Measurements from ENCODE around the gene VPS50. TPM values are rescaled to one million over a fixed set of nuclear protein-coding genes. Genes with fewer than 3 reads are reported as not detected.

VPS50 gene
- total RNA-seq, 2 donors from 2014 or later = 23.4 to 25.7 TPM

GRCh38 chr7:93262535-93262934 lies 30.4 kb downstream of the VPS50 start:
- Mint-ChIP-seq H3K4me1 (ENCODE audit: low read depth) (no peaks in the 10 kb centered on the region), H3K27ac (no peak overlapping the region), H3K27me3 (ENCODE audit: low read depth) (no peaks in the 10 kb centered on the region), H3K9me3 (no peaks in the 10 kb centered on the region), H3K4me3 (no peak overlapping the region), H3K36me3 (ENCODE audit: insufficient read depth in 2 of 2) (no peaks in the 10 kb centered on the region)
- DNase-seq = no peak
- ATAC-seq (replicated peaks in 1 of 2) = no peak

DNA sequence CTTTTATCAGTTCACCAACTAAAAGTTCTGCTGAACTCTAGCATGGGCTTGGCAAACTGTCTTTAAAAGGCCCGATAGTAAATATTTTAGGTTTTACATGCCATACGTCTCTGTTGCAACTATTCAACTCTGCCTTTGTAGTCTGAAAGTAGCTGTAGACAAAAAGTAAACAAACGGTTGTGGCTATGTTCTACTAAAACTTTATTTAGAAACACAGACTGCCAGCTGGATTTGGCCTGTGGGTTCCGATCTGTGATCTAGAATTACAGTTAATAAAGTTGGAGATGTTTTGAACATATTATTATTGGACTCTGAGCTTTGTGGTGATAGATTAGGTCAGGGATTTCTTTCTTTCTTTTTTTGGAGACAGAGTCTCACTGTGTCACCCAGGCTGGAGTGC lies 33.1 kb downstream of the VPS50 start:
- H3K9me3 Mint-ChIP-seq = no peaks in the 10 kb centered on the region
- H3K27me3 Mint-ChIP-seq (ENCODE audit: low read depth) = no peaks in the 10 kb centered on the region
- no peaks in the 10 kb centered on the region for H3K36me3 Mint-ChIP-seq (ENCODE audit: insufficient read depth in 2 of 2)
- ATAC-seq (replicated peaks in 1 of 2) (no peak), DNase-seq (no peak)
- no peak overlapping the region for H3K27ac Mint-ChIP-seq
- H3K4me3 Mint-ChIP-seq = no peak overlapping the region
- H3K4me1 Mint-ChIP-seq (ENCODE audit: low read depth) = no peaks in the 10 kb centered on the region

DNA sequence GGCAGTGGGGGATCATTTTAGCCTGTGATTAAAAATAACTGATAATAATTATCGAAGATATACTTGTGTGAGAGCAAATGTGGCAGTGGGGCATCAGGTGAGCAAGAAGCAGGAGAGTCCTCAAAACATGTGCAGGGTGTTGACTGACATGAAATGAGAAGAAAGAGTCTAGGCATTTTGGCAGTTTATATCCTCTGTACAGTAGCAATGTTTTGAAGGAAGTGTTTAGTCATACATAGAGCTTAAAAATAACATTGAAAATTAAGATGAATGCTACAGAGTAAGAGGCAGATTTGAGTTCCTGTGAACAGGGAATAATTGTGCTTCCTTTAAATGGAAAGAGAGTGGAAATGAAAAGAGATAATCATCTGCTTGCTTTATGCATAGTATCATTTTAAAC lies 47.4 kb downstream of the VPS50 start:
- Mint-ChIP-seq H3K4me3 (no peak overlapping the region), H3K36me3 (ENCODE audit: insufficient read depth in 2 of 2) (no peaks in the 10 kb centered on the region), H3K9me3 (no peaks in the 10 kb centered on the region), H3K4me1 (ENCODE audit: low read depth) (no peaks in the 10 kb centered on the region), H3K27ac (peak overlapping the region; percentile 51), H3K27me3 (ENCODE audit: low read depth) (no peaks in the 10 kb centered on the region)
- ATAC-seq (replicated peaks in 1 of 2) (no peak), DNase-seq (no peak)

DNA sequence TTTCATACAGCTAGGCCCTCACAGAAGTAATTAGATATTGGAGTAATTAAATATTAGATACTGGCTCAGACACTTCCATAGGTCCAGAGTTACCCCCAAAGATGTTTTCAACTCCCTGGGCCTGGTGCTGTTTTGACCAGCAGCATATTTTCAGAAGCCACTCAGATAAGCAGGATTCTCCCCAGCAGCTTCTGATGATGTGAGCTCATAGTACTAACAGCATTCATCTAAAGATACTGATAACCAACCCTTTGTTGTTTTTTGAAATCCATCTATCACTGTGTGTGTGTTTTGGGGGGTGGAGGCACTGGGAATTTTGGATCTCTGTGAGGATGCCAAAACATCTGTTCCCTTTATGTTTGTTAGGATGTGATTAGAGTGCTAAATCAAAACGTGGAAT lies 52.7 kb downstream of the VPS50 start:
- Mint-ChIP-seq H3K27ac (no peak overlapping the region), H3K9me3 (no peaks in the 10 kb centered on the region), H3K4me1 (ENCODE audit: low read depth) (no peaks in the 10 kb centered on the region), H3K36me3 (ENCODE audit: insufficient read depth in 2 of 2) (no peaks in the 10 kb centered on the region), H3K27me3 (ENCODE audit: low read depth) (no peaks in the 10 kb centered on the region), H3K4me3 (no peak overlapping the region)
- DNase-seq (no peak), ATAC-seq (replicated peaks in 1 of 2) (no peak)

DNA sequence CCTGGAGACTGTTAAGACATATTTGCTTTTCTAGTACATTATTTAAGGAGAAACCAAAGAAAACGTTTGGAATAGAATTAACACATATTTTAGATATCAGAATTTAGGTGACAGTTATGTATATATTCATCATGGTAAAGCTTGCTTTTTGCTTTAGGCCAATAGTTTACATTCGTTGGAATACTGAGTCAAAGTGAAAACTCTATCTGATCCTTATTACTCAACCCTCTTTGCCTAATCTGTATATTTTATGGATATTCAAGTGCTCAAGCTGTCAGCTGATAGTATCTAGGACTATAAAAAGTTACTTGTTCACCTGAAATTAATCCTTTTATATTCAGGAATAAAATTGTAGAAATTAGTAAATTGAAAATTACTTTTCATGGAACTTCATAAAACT lies 61.1 kb downstream of the VPS50 start:
- DNase-seq (no peak), ATAC-seq (replicated peaks in 1 of 2) (no peak)
- Mint-ChIP-seq H3K27me3 (ENCODE audit: low read depth) (no peaks in the 10 kb centered on the region), H3K4me1 (ENCODE audit: low read depth) (no peaks in the 10 kb centered on the region), H3K27ac (no peak overlapping the region), H3K9me3 (no peaks in the 10 kb centered on the region), H3K4me3 (no peak overlapping the region), H3K36me3 (ENCODE audit: insufficient read depth in 2 of 2) (no peaks in the 10 kb centered on the region)

GRCh38 chr7:93298206-93298605 lies 66.0 kb downstream of the VPS50 start:
- no peaks in the 10 kb centered on the region for H3K27me3 Mint-ChIP-seq (ENCODE audit: low read depth)
- H3K4me1 Mint-ChIP-seq (ENCODE audit: low read depth) = no peaks in the 10 kb centered on the region
- H3K9me3 Mint-ChIP-seq = no peaks in the 10 kb centered on the region
- DNase-seq = no peak
- H3K4me3 Mint-ChIP-seq = no peak overlapping the region
- no peak for ATAC-seq (replicated peaks in 1 of 2)
- H3K36me3 Mint-ChIP-seq (ENCODE audit: insufficient read depth in 2 of 2) = no peaks in the 10 kb centered on the region
- H3K27ac Mint-ChIP-seq = no peak overlapping the region

GRCh38 chr7:93298671-93299070 lies 66.5 kb downstream of the VPS50 start:
- Mint-ChIP-seq H3K36me3 (ENCODE audit: insufficient read depth in 2 of 2) (no peaks in the 10 kb centered on the region), H3K27ac (no peak overlapping the region), H3K4me1 (ENCODE audit: low read depth) (no peaks in the 10 kb centered on the region), H3K27me3 (ENCODE audit: low read depth) (no peaks in the 10 kb centered on the region), H3K9me3 (no peaks in the 10 kb centered on the region), H3K4me3 (no peak overlapping the region)
- DNase-seq = no peak
- no peak for ATAC-seq (replicated peaks in 1 of 2)

- Mint-ChIP-seq H3K36me3 (ENCODE audit: insufficient read depth in 2 of 2) (no peaks in the 10 kb centered on the region), H3K27me3 (ENCODE audit: low read depth) (no peaks in the 10 kb centered on the region)
Observed at GRCh38 chr7:93301736-93302135, 69.6 kb downstream of the VPS50 start.

GRCh38 chr7:93307131-93307660 lies 75.0 kb downstream of the VPS50 start:
- H3K4me1 Mint-ChIP-seq (ENCODE audit: low read depth) = no peaks in the 10 kb centered on the region
- no peak overlapping the region for H3K27ac Mint-ChIP-seq
- ATAC-seq (replicated peaks in 1 of 2) (no peak), DNase-seq (no peak)
- no peaks in the 10 kb centered on the region for H3K9me3 Mint-ChIP-seq
- no peak overlapping the region for H3K4me3 Mint-ChIP-seq
- H3K36me3 Mint-ChIP-seq (ENCODE audit: insufficient read depth in 2 of 2) = no peaks in the 10 kb centered on the region
- no peaks in the 10 kb centered on the region for H3K27me3 Mint-ChIP-seq (ENCODE audit: low read depth)

More at GRCh38 chr7:93301736-93302135, 69.6 kb downstream of the VPS50 start:
- H3K4me3 Mint-ChIP-seq = no peak overlapping the region
- ATAC-seq (replicated peaks in 1 of 2) (no peak), DNase-seq (no peak)
- no peak overlapping the region for H3K27ac Mint-ChIP-seq
- H3K4me1 Mint-ChIP-seq (ENCODE audit: low read depth) = no peaks in the 10 kb centered on the region
- H3K9me3 Mint-ChIP-seq = no peaks in the 10 kb centered on the region

- no peak for DNase-seq
- H3K36me3 Mint-ChIP-seq (ENCODE audit: insufficient read depth in 2 of 2) = no peaks in the 10 kb centered on the region
- H3K27me3 Mint-ChIP-seq (ENCODE audit: low read depth) = no peaks in the 10 kb centered on the region
- no peaks in the 10 kb centered on the region for H3K9me3 Mint-ChIP-seq
- H3K27ac Mint-ChIP-seq = no peak overlapping the region
- no peak overlapping the region for H3K4me3 Mint-ChIP-seq
- no peak for ATAC-seq (replicated peaks in 1 of 2)
- no peaks in the 10 kb centered on the region for H3K4me1 Mint-ChIP-seq (ENCODE audit: low read depth)
Observed at GRCh38 chr7:93307943-93308342, 75.8 kb downstream of the VPS50 start.

- no peak overlapping the region for H3K4me3 Mint-ChIP-seq
- DNase-seq = no peak
Observed at GRCh38 chr7:93310346-93310745, 78.2 kb downstream of the VPS50 start.

DNA sequence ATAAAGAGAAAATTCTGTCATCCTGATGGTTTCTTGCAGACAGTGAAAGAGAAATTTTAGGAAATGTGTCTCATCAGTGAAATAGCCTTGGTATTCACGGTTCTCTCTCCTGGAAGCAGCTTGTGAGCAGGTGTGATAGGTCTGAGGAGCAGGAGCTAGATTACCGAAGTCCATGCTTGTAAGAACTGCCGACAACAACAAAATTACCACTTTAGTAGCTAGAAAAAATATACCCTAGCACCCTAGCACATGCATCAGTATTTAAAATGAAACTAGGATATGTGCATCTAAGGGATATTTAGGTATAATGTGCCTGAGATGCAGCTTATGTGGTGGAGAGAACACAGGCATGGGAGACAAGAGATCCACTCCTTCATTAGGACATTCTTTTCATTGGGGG lies 82.3 kb downstream of the VPS50 start:
- ATAC-seq (replicated peaks in 1 of 2) (no peak), DNase-seq (no peak)
- no peak overlapping the region for H3K4me3 Mint-ChIP-seq
- no peaks in the 10 kb centered on the region for H3K9me3 Mint-ChIP-seq
- H3K27ac Mint-ChIP-seq = no peak overlapping the region
- no peaks in the 10 kb centered on the region for H3K27me3 Mint-ChIP-seq (ENCODE audit: low read depth)
- H3K36me3 Mint-ChIP-seq (ENCODE audit: insufficient read depth in 2 of 2) = peaks cover 0 to 2% of the 10 kb centered on the region in 2 donors
- peaks cover 14% of the 10 kb centered on the region for H3K4me1 Mint-ChIP-seq (ENCODE audit: low read depth)

More at GRCh38 chr7:93310346-93310745, 78.2 kb downstream of the VPS50 start:
- no peaks in the 10 kb centered on the region for H3K4me1 Mint-ChIP-seq (ENCODE audit: low read depth)
- no peak overlapping the region for H3K27ac Mint-ChIP-seq
- no peaks in the 10 kb centered on the region for H3K9me3 Mint-ChIP-seq
- H3K36me3 Mint-ChIP-seq (ENCODE audit: insufficient read depth in 2 of 2) = no peaks in the 10 kb centered on the region
- no peaks in the 10 kb centered on the region for H3K27me3 Mint-ChIP-seq (ENCODE audit: low read depth)
- ATAC-seq (replicated peaks in 1 of 2) = no peak

- Mint-ChIP-seq H3K9me3 (no peaks in the 10 kb centered on the region), H3K4me3 (no peak overlapping the region), H3K27ac (no peak overlapping the region), H3K27me3 (ENCODE audit: low read depth) (no peaks in the 10 kb centered on the region), H3K4me1 (ENCODE audit: low read depth) (peaks cover 14% of the 10 kb centered on the region), H3K36me3 (ENCODE audit: insufficient read depth in 2 of 2) (peaks cover 0 to 2% of the 10 kb centered on the region in 2 donors)
- DNase-seq (no peak), ATAC-seq (replicated peaks in 1 of 2) (no peak)
Observed at GRCh38 chr7:93315896-93316295, 83.7 kb downstream of the VPS50 start.

DNA sequence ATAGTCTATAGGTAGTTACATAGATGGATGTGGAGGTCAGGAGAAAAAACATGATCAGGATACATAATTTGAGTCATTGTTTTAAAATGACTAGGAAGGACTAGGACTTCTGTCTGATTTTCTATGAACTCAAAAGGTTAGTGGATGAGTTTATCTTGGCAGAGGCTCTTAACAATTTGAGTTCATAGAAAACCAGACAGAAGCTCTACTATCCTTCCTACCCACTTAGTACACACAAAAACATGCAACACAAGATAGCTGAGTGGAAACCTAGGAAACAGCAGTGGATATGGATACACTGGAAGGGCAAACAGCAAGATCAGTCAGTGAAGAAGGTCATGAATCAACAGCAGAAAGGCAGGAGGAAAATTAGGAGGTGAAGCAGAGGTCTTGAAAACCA lies 84.6 kb downstream of the VPS50 start:
- Mint-ChIP-seq H3K9me3 (no peaks in the 10 kb centered on the region), H3K4me1 (ENCODE audit: low read depth) (peaks cover 14% of the 10 kb centered on the region), H3K36me3 (ENCODE audit: insufficient read depth in 2 of 2) (peaks cover 0 to 2% of the 10 kb centered on the region in 2 donors), H3K27ac (no peak overlapping the region), H3K4me3 (no peak overlapping the region), H3K27me3 (ENCODE audit: low read depth) (no peaks in the 10 kb centered on the region)
- no peak for DNase-seq
- peak in 1 of 2 donors; percentile 13 for ATAC-seq (replicated peaks in 1 of 2)

All from activated T-cell treated with anti-CD3 and anti-CD28 coated beads, Interleukin-2, amount 50 U/mL, for 72 hours (primary cell).